WTC11 (cell line): ENCODE measurements around the gene STAMBP. TPM values are rescaled to one million over a fixed set of nuclear protein-coding genes. Genes with fewer than 3 reads are reported as not detected.

Experiments
- ATAC-seq: fragments of 200-7000 bp; cut with Tn5 transposase; 2 replicates; pipeline ENCODE4 v1.10.0; 2021; ENCODE audit warnings: mild to moderate bottlenecking, moderate library complexity
- CTCF ChIA-PET: fragments of 300-600 bp; sonication (Branson Sonifier 250); formaldehyde crosslinking; loops from one replicate; lab custom pipeline; 2021; ENCODE audit warnings: antibody characterized with exemption; lab: Charles Lee
- POLR2A ChIA-PET: fragments of 350-600 bp; sonication (Branson Sonifier 250); formaldehyde crosslinking; loops from one replicate; lab custom pipeline; 2021; ENCODE audit warnings: antibody characterized with exemption; lab: Charles Lee
- DNase-seq: peaks from one replicate; pipeline ENCODE4 v3.0.0; 2021; ENCODE audit warnings: low spot score
- H3K27ac Mint-ChIP-seq: 2 replicates; pipeline ENCODE4 v1.8.0; 2021; ENCODE audit warnings: mixed read lengths
- H3K27me3 Mint-ChIP-seq: 2 replicates; pipeline ENCODE4 v1.8.0; 2021; ENCODE audit warnings: low read depth, mild to moderate bottlenecking, moderate library complexity, mixed read lengths
- H3K36me3 Mint-ChIP-seq: 2 replicates; pipeline ENCODE4 v1.8.0; 2021; ENCODE audit warnings: mixed read lengths
- H3K4me1 Mint-ChIP-seq: 2 replicates; pipeline ENCODE4 v1.8.0; 2022; ENCODE audit warnings: mixed read lengths
- H3K4me3 Mint-ChIP-seq: 2 replicates; pipeline ENCODE4 v1.8.0; 2021; ENCODE audit warnings: mild to moderate bottlenecking, moderate library complexity, mixed read lengths
- H3K9me3 Mint-ChIP-seq: 2 replicates; pipeline ENCODE4 v1.8.0; 2021; ENCODE audit warnings: mixed read lengths
- ARID4B ChIP-seq: sonication (generic); formaldehyde crosslinking; IDR thresholded peaks from 2 replicates; pipeline ENCODE4 v1.8.0; 2023; ENCODE audit warnings: missing genetic modification reagents, mild to moderate bottlenecking, borderline replicate concordance
- CREM ChIP-seq: sonication (generic); formaldehyde crosslinking; IDR thresholded peaks from 2 replicates; pipeline ENCODE4 v1.8.1; 2022; ENCODE audit warnings: mild to moderate bottlenecking, missing genetic modification reagents, moderate library complexity
- GABPB1 ChIP-seq: sonication (generic); formaldehyde crosslinking; IDR thresholded peaks from 2 replicates; pipeline ENCODE4 v1.8.1; 2023; ENCODE audit warnings: mild to moderate bottlenecking, missing genetic modification reagents
- HMGA2 ChIP-seq: fragments of 250-450 bp; sonication (Bioruptor Pico); IDR thresholded peaks from 2 replicates; pipeline ENCODE4 v1.4.0; 2021; ENCODE audit warnings: mild to moderate bottlenecking, moderate library complexity
- NFATC4 ChIP-seq: fragments of 250-450 bp; sonication (Bioruptor Pico); IDR thresholded peaks from 2 replicates; pipeline ENCODE4 v1.9.0; 2021; ENCODE audit warnings: mild to moderate bottlenecking
- NR1H2 ChIP-seq: sonication (generic); formaldehyde crosslinking; IDR thresholded peaks from 2 replicates; pipeline ENCODE4 v1.9.0; 2021; ENCODE audit warnings: mild to moderate bottlenecking, moderate library complexity, missing genetic modification reagents
- SMAD4 ChIP-seq: sonication (generic); formaldehyde crosslinking; IDR thresholded peaks from 2 replicates; pipeline ENCODE4 v1.8.0; 2022; ENCODE audit warnings: mild to moderate bottlenecking, missing genetic modification reagents
- TEAD1 ChIP-seq: sonication (generic); formaldehyde crosslinking; IDR thresholded peaks from 2 replicates; pipeline ENCODE4 v1.8.0; 2022; ENCODE audit warnings: mild to moderate bottlenecking, missing genetic modification reagents
- TEAD4 ChIP-seq: sonication (generic); formaldehyde crosslinking; IDR thresholded peaks from 2 replicates; pipeline ENCODE4 v1.8.0; 2022; ENCODE audit warnings: mild to moderate bottlenecking, missing genetic modification reagents
- ZNF317 ChIP-seq: sonication (generic); formaldehyde crosslinking; IDR thresholded peaks from 2 replicates; pipeline ENCODE4 v1.8.1; 2023; ENCODE audit warnings: low read depth, mild to moderate bottlenecking, moderate library complexity, missing genetic modification reagents, borderline replicate concordance
- ZNF416 ChIP-seq: fragments of 250-450 bp; sonication (Bioruptor Pico); IDR thresholded peaks from 2 replicates; pipeline ENCODE4 v1.9.0; 2021; ENCODE audit warnings: mild to moderate bottlenecking, inconsistent platforms
- total RNA-seq: library from RNA; stranded (reverse); gene quantifications from 3 replicates; pipeline ENCODE4 v1.2.3, GENCODE V29; 2021
- TF ChIP-seq, protein P1 (sequence below): fragments of 250-450 bp; sonication (Bioruptor Pico); IDR thresholded peaks from 2 replicates; pipeline ENCODE4 v1.9.0; 2021; ENCODE audit warnings: mild to moderate bottlenecking
- TF ChIP-seq, protein P2 (sequence below): fragments of 250-450 bp; sonication (Bioruptor Pico); IDR thresholded peaks from 2 replicates; pipeline ENCODE4 v1.9.0; 2021; ENCODE audit warnings: moderate library complexity, mild to moderate bottlenecking, inconsistent platforms, borderline replicate concordance
- TF ChIP-seq, protein P3 (sequence below): sonication (generic); formaldehyde crosslinking; IDR thresholded peaks from 2 replicates; pipeline ENCODE4 v1.8.1; 2023; ENCODE audit warnings: mild to moderate bottlenecking, missing genetic modification reagents, borderline replicate concordance

STAMBP gene
- total RNA-seq, 1 experiment from 2014 or later: 40.9 TPM

DNA sequence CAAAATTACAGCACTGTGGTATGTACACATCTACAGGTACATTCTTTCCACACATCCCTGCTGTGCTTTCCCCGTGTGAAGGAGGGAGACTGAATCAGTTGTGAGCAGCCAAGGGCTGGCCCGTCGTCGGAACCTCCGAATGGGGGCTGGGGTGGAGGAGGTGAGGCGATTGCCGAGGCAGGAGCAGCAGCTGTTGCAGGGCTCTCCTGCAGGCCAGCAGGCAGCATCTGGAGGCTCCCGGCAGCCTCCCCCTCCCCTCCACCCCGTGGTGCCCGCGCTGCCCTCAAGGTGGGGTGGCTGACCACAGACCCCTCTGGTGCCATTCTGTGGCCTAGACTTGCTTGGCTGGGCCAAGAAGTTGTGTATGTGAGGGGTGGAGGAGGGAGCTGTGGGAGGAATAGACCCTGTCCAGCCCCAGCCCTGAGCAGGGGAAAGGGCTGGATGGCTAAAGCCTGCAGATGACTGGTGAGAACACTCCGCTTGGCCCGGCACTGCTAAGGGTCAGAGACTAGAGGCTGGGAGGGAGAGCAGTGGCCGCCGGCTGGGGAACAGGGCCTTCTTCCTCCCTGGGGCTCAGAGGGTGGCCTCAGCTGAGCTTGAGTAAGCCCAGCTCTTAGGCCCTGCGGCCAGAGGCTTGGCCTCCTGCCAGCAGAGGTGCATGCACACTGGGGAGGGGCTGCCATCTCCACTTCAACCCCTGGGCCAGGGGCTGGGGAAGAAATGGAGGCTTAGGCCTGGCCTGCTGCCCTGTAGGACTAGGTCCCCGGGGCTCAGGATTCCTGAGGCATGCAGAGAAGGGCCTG lies 7.6 kb downstream of the STAMBP start:
- no peak for TF ChIP-seq TEAD4
- no peak for TF ChIP-seq ARID4B (CRISPR knock-in tag)
- no peak for TF ChIP-seq HMGA2 (CRISPR knock-in tag)
- TF ChIP-seq, protein P1, sequence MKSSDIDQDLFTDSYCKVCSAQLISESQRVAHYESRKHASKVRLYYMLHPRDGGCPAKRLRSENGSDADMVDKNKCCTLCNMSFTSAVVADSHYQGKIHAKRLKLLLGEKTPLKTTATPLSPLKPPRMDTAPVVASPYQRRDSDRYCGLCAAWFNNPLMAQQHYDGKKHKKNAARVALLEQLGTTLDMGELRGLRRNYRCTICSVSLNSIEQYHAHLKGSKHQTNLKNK (CRISPR knock-in tag): no peak
- TF ChIP-seq ZNF416: no peak
- TF ChIP-seq, protein P2, sequence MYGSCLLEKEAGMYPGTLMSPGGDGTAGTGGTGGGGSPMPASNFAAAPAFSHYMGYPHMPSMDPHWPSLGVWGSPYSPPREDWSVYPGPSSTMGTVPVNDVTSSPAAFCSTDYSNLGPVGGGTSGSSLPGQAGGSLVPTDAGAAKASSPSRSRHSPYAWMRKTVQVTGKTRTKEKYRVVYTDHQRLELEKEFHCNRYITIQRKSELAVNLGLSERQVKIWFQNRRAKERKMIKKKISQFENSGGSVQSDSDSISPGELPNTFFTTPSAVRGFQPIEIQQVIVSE (CRISPR knock-in tag): no peak
- no peak for TF ChIP-seq NR1H2 (CRISPR knock-in tag)
- no peak for TF ChIP-seq SMAD4 (CRISPR knock-in tag)
- TF ChIP-seq, protein P3, sequence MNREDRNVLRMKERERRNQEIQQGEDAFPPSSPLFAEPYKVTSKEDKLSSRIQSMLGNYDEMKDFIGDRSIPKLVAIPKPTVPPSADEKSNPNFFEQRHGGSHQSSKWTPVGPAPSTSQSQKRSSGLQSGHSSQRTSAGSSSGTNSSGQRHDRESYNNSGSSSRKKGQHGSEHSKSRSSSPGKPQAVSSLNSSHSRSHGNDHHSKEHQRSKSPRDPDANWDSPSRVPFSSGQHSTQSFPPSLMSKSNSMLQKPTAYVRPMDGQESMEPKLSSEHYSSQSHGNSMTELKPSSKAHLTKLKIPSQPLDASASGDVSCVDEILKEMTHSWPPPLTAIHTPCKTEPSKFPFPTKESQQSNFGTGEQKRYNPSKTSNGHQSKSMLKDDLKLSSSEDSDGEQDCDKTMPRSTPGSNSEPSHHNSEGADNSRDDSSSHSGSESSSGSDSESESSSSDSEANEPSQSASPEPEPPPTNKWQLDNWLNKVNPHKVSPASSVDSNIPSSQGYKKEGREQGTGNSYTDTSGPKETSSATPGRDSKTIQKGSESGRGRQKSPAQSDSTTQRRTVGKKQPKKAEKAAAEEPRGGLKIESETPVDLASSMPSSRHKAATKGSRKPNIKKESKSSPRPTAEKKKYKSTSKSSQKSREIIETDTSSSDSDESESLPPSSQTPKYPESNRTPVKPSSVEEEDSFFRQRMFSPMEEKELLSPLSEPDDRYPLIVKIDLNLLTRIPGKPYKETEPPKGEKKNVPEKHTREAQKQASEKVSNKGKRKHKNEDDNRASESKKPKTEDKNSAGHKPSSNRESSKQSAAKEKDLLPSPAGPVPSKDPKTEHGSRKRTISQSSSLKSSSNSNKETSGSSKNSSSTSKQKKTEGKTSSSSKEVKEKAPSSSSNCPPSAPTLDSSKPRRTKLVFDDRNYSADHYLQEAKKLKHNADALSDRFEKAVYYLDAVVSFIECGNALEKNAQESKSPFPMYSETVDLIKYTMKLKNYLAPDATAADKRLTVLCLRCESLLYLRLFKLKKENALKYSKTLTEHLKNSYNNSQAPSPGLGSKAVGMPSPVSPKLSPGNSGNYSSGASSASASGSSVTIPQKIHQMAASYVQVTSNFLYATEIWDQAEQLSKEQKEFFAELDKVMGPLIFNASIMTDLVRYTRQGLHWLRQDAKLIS: no peak
- TF ChIP-seq NFATC4 (CRISPR knock-in tag): no peak
- no peak for TF ChIP-seq GABPB1 (CRISPR knock-in tag)
- no peak for TF ChIP-seq TEAD1 (CRISPR knock-in tag)
- Mint-ChIP-seq H3K4me3 (no peak overlapping the region), H3K27ac (no peak overlapping the region), H3K4me1 (no peaks in the 10 kb centered on the region), H3K27me3 (no peaks in the 10 kb centered on the region), H3K9me3 (peaks cover 3% of the 10 kb centered on the region; the same call in 1 of the 2 replicates), H3K36me3 (peaks cover 19% of the 10 kb centered on the region)
- CTCF ChIA-PET: no interaction called here
- DNase-seq: no peak
- ATAC-seq: peak; percentile 30
- POLR2A ChIA-PET: no interaction called here

GRCh38 chr2:73837847-73838585 lies 9.3 kb downstream of the STAMBP start:
- no peak for ATAC-seq
- DNase-seq: no peak
- Mint-ChIP-seq H3K36me3 (peaks cover 9% of the 10 kb centered on the region), H3K27me3 (no peaks in the 10 kb centered on the region), H3K4me1 (no peaks in the 10 kb centered on the region), H3K27ac (no peak overlapping the region), H3K9me3 (no peaks in the 10 kb centered on the region), H3K4me3 (no peak overlapping the region)
- CTCF ChIA-PET: interaction anchor here (1.5 to 2.3 kb wide), 4 partner anchors 10 to 158 kb away, joined by 3 to 20 read pairs (median 10); partner anchors contain the start of gene STAMBP
- POLR2A ChIA-PET: no interaction called here
- TF ChIP-seq CREM (no peak), ZNF317 (CRISPR knock-in tag) (no peak)
